ENCODE results near the gene HAUS6.

DNA sequence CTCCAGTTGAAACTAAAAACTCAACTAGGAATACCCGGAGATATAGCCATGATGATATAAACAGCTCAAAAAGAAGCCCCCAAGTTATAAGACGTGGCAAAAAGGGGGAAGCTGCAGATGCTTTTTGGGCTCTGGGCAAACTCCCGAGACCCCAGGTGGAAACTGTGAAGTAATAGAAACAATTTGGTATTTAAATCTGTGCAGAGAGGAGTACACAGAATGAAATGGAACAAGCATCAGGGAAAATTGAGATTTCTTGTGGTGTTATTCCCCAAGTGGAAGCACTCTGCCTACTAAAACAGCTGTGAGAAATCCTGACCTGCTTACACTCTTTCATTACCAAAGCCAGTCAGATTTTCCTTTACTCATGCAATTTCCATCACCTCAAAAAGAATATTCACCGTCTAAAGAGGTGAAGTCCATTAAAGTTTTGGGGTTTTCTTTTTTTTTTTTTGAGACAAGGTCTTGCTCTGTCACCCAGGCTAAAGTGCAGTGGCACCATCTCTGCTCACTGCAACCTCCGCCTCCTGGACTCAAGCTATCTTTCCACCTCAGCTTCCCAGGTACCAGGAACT is 93.2 kb downstream of the HAUS6 start:
- TF ChIP-seq POLR2A (IDR thresholded peaks at IDR 0.05) (no peak), POLR2AphosphoS5 (IDR thresholded peaks at IDR 0.05) (no peak)
- TF ChIP-seq, protein P1, sequence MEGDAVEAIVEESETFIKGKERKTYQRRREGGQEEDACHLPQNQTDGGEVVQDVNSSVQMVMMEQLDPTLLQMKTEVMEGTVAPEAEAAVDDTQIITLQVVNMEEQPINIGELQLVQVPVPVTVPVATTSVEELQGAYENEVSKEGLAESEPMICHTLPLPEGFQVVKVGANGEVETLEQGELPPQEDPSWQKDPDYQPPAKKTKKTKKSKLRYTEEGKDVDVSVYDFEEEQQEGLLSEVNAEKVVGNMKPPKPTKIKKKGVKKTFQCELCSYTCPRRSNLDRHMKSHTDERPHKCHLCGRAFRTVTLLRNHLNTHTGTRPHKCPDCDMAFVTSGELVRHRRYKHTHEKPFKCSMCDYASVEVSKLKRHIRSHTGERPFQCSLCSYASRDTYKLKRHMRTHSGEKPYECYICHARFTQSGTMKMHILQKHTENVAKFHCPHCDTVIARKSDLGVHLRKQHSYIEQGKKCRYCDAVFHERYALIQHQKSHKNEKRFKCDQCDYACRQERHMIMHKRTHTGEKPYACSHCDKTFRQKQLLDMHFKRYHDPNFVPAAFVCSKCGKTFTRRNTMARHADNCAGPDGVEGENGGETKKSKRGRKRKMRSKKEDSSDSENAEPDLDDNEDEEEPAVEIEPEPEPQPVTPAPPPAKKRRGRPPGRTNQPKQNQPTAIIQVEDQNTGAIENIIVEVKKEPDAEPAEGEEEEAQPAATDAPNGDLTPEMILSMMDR (IDR thresholded peaks at IDR 0.05), result no peak
